Astrocyte of the cerebellum (primary cell): ENCODE measurements around the gene ARMH1.

Experiments used
- DNase-seq: peaks from one replicate; pipeline ENCODE4 v3.0.0-alpha.2; 2011; ENCODE audit warnings: low read depth
- H3K4me3 ChIP-seq: 2 replicates; pipeline ENCODE4 v1.5.1; 2011; ENCODE audit warnings: mild to moderate bottlenecking, low read depth, low read length, moderate library complexity
- CTCF ChIP-seq: IDR thresholded peaks from 2 replicates; pipeline ENCODE4 v1.5.1; 2012; ENCODE audit warnings: low read length, low read depth, moderate library complexity, mild to moderate bottlenecking; ENCODE audit errors: missing control alignments
- in situ Hi-C: cut with HindIII; loops from 2 replicates; pipeline ENCODE4 v1.10.0; 2017; ENCODE audit warnings: low sequenced_read_pairs

Gene ARMH1

DNA sequence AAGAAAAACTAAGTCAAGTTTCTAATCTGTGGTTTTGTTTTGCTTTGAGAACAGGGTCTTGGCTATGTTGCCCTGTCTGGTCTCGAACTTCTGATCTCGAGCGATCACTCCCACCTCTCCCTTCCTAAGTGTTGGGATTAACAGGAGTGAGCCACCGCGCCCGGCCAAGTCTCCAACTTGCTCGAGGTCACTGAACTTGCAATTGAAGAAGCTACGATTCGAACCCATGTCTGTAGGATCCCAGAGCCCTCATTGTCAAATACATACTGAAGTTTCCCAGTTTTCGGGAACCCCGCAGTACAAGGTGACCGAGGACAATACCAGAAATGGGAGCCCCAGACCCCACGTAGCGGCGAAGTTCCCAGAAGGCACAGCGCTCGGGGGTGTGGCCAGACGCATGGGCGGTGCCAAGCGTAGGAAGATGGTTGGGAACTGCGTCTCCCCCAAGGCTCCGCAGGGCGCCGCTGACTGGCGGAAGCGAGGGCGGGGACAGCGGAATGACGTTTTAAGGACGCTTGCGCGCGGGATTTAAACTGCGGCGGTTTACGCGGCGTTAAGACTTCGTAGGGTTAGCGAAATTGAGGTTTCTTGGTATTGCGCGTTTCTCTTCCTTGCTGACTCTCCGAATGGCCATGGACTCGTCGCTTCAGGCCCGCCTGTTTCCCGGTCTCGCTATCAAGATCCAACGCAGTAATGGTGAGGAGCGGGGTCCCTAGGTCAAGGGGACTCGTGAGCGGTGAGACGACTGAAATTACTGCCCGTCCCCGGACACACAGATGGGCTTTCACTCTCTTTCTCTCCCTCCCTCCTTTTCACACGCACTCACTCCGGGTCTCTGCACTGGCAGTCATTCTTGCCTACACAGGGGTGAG is 65.0 kb downstream of the ARMH1 start, which contains the start of gene KIF2C:
Gene KIF2C (plus strand): TSS at position 531 of the 872 bp plus-strand sequence. CDS start 96 bp downstream, at position 627.
- DNase-seq = peak; percentile 96
- in situ Hi-C loops = no loop called here
- no peak for TF ChIP-seq CTCF
- H3K4me3 ChIP-seq = peak within 1 kb of the TSS; percentile 78

DNA sequence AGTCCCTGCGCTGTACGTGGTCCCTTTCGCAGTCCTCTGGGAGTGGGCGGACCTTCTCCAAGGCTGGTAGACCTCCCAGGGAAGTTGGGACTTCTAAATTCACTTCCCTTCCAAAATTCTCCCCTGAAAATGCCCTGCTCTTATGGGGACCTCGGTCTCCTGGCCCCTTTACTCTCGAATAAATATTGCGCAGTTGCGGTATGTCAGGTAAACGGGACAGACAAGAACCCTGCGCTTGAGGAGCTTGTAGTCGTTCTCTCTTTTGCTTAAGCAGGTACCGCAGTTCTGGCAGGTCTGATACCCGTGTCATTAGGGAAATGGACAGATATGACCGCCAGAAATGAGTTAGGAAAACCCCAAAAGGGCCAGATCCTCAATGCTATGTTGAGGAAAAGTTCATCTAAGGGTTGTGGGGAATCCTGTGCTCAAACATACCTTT is 65.7 kb downstream of the ARMH1 start:
- no peak for TF ChIP-seq CTCF
- peak overlapping the region; percentile 78 for H3K4me3 ChIP-seq
- DNase-seq = no peak
- in situ Hi-C loops = no loop called here

DNA sequence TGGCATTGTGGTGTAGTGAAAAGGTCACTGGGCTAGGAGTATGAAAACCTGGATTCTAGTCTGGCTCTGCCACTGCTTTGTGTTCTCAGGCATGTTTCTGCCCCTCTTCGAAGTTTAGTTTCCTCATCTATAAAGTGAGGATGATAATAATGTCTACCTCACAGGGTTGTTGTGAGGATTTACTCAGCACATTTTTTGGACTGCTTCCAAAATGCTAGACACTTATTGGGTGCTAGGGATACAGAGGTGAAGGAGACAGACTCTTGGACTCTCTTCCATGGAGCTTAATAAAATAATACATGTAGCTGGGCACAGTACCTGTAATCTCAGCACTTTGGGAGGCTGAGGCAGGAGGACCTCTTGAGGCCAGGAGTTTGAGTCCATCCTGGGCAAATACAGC is 68.7 kb downstream of the ARMH1 start:
- in situ Hi-C loops = no loop called here
- H3K4me3 ChIP-seq = no peak overlapping the region
- DNase-seq = no peak
- TF ChIP-seq CTCF = no peak

GRCh38 chr1:44747878-44748277 is 73.4 kb downstream of the ARMH1 start:
- DNase-seq = no peak
- no peak overlapping the region for H3K4me3 ChIP-seq
- in situ Hi-C loops = no loop called here
- TF ChIP-seq CTCF = peak; percentile 14

DNA sequence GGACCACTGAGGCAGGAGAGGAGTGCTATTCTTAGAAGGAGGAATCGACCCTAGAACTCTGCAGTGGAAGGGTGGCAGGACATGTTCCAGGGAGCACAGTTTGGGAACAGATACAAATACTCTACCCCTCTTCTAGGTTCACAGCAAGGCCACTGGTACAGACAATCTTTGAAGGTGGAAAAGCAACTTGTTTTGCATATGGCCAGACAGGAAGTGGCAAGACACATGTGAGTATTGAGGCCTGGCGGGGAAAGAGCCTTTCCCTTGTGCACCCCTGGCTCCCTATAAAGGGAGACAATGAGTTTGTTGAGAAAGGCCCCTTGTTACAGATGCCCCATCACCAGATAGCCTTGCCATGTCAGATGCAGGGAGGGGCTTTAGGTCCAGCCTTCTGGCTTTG is 82.9 kb downstream of the ARMH1 start:
- no peak for TF ChIP-seq CTCF
- in situ Hi-C loops = no loop called here
- DNase-seq = no peak
- no peak overlapping the region for H3K4me3 ChIP-seq

- in situ Hi-C loops = no loop called here
- TF ChIP-seq CTCF = no peak
- no peak for DNase-seq
- H3K4me3 ChIP-seq = no peak overlapping the region
Measured at GRCh38 chr1:44759077-44759476, 84.6 kb downstream of the ARMH1 start.
